Right lung (tissue), 10 donors: ENCODE results near the gene ULK2. TPM values are rescaled to one million over a fixed set of nuclear protein-coding genes. Genes with fewer than 3 reads are reported as not detected.
"Not testable (repeated sequence)": the region's sequence is repeated elsewhere in the genome, so short reads cannot be mapped to it uniquely, and the experiment has no call there.

Source experiments
- DNase-seq, 2 donors: peaks; one replicate each; pipeline ENCODE4 v3.0.0-alpha.2; 2013
- long read RNA-seq, 8 donors: transcript quantifications; one replicate each; lab custom pipeline, GENCODE V29; 2026
- polyA plus RNA-seq, 5 donors: library from polyadenylated mRNA; unstranded; fragments of 120-200 nt; gene quantifications; one replicate each; pipeline versions ENCODE4 v1.2.1 to v1.2.3, GENCODE V29; 2013; ENCODE audit warnings: inconsistent platforms in 1 of 5, low replicate concordance in 1 of 5; ENCODE audit not compliant: insufficient read length in 5 of 5, insufficient read depth in 1 of 5

Gene ULK2
- polyA plus RNA-seq: 10 to 100 TPM; 21.5 to 36.8 (median 29.9) TPM
- long read RNA-seq, donor 1, full-length matches to known transcripts: 4 of 4 reads
- long read RNA-seq, donor 1, partial matches to known transcripts: 0 of 4 reads
- long read RNA-seq, donor 1, other reads (novel, unspliced or antisense): 0 of 4 reads
- long read RNA-seq, donor 2, full-length matches to known transcripts: 2 of 2 reads
- long read RNA-seq, donor 2, partial matches to known transcripts: 0 of 2 reads
- long read RNA-seq, donor 2, other reads (novel, unspliced or antisense): 0 of 2 reads
- long read RNA-seq, donor 3, full-length matches to known transcripts: 4 of 4 reads
- long read RNA-seq, donor 3, partial matches to known transcripts: 0 of 4 reads
- long read RNA-seq, donor 3, other reads (novel, unspliced or antisense): 0 of 4 reads
- long read RNA-seq, donor 4, partial matches to known transcripts: 0 of 1 reads
- long read RNA-seq, donor 4, other reads (novel, unspliced or antisense): 0 of 1 reads
- long read RNA-seq, donor 5, partial matches to known transcripts: 0 of 1 reads
- long read RNA-seq, donor 5, other reads (novel, unspliced or antisense): 0 of 1 reads
- long read RNA-seq, donor 6, transcript ULK2-203 (1 exons, 3,096 nt): major isoform, 5 of 6 reads
- long read RNA-seq, donor 6, partial matches to known transcripts: 0 of 6 reads
- long read RNA-seq, donor 6, other reads (novel, unspliced or antisense): 0 of 6 reads
- long read RNA-seq, donor 7, full-length matches to known transcripts: 1 of 1 reads
- long read RNA-seq, donor 7, partial matches to known transcripts: 0 of 1 reads
- long read RNA-seq, donor 7, other reads (novel, unspliced or antisense): 0 of 1 reads
- long read RNA-seq, donor 8, full-length matches to known transcripts: 2 of 2 reads
- long read RNA-seq, donor 8, partial matches to known transcripts: 0 of 2 reads
- long read RNA-seq, donor 8, other reads (novel, unspliced or antisense): 0 of 2 reads

- peak; percentile 74 to 82 for DNase-seq
Measured at GRCh38 chr17:19867329-19868078, at the start of gene ULK2. ULK2 (minus strand) TSS chr17:19867936; CDS start chr17:19867417, 519 bp downstream.

DNA sequence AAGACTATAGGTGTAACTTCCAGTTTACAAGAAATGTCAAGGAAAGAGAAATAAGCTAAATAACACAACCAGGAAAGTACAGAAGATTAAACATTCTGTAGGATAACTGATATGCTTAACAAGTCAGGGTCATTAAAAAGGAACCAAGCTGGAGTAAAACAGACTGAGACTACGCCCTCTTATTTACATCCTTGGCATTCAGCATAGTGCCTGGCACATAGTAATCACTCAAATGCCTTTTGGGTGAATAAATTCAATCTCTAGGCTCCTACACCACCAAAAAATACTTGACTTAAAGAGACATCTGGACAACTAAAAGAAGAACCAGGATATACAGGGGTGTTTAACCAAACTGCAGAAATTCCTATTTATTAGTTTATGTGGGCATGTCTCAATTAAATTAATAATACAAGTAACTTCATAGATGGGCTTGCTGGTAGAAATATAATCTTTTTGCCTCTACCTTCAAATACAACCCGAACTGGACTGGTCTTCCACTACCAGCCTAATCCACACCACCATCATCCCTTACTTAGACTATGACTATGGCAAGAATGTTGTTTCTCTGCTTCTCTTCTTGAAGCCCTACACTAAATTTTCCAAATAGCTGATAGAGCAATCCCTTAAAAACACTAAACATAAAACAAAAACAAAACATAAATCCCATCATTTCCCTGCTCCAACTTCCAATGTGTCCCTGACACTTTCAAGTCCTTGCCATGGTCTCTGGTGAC, 47.7 kb upstream of the ULK2 start:
- no peak for DNase-seq

DNA sequence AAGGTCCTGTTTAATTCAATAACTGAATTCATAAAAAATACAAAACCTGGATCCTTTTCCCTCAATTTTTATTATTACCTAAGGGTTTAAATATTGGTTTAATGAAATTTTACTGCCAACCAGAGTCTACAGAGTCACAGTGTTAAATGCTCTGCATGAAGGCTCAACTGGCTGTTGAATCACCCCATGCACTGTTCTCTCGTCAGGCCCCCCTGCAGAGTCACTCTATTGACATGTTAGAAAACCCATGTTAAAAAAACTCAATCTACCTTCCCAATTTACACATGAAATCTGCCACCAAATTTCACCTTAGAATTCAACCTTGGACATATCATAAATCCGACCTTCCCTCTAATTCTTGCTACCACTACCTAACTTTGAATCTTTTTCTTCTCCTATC, 43.3 kb upstream of the ULK2 start:
- no peak for DNase-seq

DNA sequence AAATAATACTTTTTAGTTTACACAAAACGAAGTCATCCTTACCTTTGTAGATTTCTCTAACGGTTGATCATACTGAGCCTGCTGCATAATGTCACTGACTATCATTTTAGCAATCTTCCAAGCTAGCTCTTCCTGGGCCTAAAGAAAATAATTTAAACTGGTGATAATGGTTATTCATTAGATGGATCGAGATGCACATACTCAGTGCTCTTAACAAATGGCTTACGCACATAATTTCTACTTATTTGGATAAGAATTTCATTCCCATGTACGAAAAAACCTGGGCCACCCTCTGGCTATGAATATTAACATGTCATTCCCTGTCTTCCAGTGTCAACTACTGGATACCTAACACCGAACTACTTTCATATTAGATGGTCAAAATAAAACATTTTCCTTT, 41.4 kb upstream of the ULK2 start:
- no peak for DNase-seq

- no peak for DNase-seq
Measured at GRCh38 chr17:19905502-19905901, 37.8 kb upstream of the ULK2 start.

DNA sequence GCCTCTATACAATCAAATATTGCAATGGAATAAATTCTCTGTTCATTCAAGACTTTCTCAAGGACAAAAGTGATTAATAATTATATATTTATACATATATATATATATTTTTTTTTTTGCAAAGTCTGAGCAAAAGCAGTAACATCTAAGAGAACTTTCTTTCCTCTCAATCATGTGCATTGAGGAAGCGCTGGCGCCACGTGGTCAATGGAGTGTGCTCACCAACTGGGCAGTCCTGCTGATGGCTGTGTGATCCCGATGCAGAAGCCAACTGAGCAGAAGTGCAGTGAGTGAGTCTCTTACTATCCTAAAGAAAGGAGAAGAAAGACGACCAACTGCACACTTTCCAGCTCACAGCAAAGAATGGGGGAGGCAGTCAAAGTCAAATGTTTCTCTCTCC, 37.2 kb upstream of the ULK2 start:
- no peak for DNase-seq

DNA sequence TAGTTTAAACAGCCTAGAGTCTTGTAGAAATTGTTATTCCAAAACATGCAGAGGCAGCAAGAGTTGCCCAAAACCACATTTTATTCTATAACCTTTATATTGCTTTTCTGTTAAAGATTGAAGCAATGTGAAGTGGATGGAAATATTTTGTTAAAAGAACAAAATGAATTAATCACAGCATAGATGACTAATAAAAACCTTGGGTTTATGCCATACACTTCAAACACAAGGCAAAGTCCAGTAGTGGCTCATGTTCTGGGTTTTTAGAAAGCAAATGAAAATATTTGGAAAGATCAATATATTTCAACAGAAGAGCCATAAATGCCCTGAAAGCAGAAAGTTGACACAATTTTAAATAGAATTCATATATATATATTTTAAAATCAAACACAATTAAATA, 36.7 kb upstream of the ULK2 start:
- no peak for DNase-seq

- no peak for DNase-seq
Measured at GRCh38 chr17:19900809-19901208, 33.1 kb upstream of the ULK2 start.

- DNase-seq: no peak
Measured at GRCh38 chr17:19897903-19898302, 30.2 kb upstream of the ULK2 start.

DNA sequence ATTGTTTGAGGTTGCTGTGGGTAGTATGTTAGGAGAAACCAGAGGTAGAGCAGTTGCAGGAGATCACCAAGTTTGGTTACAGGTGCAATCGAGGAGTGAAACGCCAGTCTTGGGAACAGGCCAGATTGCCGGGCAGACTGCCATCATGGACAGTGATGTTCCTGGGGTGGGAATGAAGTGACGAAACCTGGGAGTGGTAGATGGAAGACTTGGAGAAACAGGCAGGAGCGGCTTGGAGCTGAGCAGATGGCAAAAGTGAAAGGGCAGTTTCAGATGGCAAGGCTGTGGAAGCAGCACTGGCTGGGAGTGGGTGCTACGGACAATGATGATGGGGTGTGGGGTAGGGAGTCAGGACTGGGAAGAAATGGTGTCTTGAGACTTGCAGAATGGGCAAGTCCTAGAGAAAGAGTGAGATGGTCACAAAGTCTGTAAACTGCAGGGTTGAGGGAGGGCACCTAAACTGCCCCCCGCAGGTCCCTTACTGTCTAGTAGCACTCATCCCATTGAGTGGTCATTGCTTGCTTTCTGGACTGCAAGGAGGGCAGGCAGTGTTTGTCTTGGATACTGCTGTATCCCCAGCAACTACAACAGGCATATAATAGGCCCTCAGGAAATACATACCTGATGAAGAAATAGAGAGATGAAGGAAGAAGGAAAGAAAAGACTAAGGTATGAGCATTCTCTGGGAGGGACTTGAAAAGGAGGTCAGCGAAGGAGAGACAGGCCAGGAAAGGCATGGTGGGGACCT, 29.5 kb upstream of the ULK2 start:
- DNase-seq: no peak

DNA sequence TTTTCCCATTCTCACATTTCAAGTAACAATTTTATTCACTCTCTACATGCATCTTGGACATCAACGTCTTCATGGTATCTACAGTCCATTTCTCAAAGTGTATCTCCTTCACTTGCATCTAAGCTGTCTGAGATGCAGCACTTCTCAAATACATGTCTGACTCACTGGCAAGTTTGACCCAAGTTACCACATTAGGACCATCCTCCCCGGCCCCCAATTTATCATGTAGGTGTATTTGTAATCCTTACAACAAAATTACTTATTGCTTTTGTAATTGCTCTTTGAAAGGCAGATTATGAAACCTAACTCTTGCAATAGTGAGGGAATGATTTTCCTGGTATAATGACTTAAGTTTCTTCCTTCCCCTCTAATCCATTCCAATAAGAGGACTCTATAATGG, 28.9 kb upstream of the ULK2 start:
- DNase-seq: no peak

GRCh38 chr17:19890554-19890953, 22.8 kb upstream of the ULK2 start:
- DNase-seq: not testable (repeated sequence)

GRCh38 chr17:19890001-19890400, 22.3 kb upstream of the ULK2 start:
- not testable (repeated sequence) for DNase-seq

DNA sequence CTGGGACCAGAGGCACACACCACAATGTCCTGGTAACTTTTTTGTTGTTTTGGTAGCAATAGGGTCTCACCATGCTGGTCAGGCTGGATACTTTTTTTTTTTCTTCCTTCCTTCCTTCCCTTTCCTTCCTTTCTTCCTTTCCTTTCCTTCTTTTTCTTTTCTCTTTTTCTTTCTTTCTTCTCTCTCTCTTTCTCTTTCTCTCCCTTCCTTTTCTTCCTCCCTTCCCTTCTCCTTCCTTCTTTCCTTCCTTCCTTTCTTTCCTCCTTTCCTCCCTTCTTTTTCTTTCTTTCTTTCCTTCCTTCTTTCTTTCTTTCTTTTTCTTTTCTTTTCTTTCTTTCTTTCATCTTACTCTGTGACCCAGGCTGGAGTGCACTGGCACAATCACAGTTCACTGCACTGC, 18.4 kb upstream of the ULK2 start:
- no peak for DNase-seq

- no peak for DNase-seq
Measured at GRCh38 chr17:19883537-19884215, 15.9 kb upstream of the ULK2 start.

DNA sequence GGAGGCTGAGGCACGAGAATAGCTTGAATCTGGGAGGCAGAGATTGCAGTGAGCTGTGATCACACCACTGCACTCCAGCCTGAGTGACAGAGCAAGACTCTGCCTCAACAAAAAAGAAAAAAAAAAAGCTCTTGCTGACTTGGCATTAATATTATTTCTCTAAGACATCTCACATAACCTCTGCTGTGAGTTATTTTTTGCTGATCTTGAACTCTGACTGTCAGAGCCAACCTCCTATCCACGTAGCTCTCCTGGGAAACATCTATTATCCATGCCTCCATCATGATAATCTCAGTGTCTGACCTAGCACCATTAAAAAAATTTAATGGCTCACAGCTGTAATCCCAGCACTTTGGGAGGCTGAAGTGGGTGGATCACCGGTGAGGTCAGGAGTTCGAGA, 12.7 kb upstream of the ULK2 start:
- no peak for DNase-seq

DNA sequence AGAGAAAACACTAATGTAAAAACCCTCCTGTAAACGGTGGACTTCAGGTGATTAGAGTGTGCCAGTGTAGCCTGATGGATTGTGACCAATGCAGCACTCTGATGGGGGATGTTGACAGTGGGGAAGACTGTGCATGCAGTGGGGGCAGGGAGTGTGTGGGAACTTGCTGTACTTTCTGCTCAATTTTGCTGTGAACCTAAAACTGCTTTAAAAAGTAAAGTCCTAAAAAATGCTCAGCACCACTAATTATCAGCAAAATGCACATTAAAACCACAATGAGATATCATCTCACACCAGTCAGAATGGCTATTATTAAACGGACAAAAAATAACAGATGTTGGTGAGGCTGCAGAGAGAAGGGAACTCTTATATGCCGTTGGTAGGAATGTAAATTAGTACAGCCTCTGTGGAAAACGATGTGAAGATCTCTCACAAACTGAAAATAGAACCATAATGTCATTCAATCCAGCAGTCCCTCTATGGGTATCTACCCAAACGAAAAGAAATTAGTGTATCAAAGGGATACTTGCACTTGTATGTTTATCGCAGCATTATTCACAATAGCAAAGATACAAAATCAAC, 9.7 kb upstream of the ULK2 start:
- DNase-seq: no peak

DNA sequence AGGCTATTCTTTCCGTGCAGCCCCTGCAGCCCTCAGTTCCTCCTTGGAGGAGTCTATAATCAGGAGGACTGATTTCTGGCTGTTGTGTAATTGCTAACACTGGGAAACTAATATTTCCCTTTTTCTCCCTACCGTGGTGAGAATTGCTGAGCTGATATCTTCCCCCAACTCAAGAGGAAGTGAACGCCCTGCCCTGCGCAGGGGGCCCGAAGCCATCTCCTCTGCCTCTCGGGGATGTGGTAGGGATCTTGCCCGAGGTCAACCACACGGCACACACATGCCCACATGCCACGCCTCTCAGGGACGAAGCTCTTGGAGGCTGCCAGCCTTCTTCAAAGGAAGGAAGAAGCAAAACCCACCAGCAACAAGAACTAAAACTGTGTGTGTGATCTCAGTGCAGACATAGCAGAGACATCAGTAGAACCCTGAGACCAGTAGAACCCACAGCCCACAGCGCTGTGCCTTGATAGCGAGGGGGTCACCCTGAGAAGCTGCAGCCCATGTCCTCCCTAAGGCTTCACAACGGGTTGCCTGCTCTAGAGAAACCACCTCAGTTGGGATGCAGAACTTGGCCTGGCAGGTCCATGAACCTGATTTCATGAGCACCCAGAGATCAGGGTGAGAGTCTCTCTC, 8.9 kb upstream of the ULK2 start:
- DNase-seq: no peak

- DNase-seq: no peak
Measured at GRCh38 chr17:19874256-19874655, 6.5 kb upstream of the ULK2 start.
